Lower lobe of right lung (tissue), 2 donors: ENCODE results near the gene SGMS1. TPM values are rescaled to one million over a fixed set of nuclear protein-coding genes. Genes with fewer than 3 reads are reported as not detected.

Experiments used
- ATAC-seq, 2 donors: fragments of 200-7000 bp; cut with Tn5 transposase; one replicate each; pipeline ENCODE4 v1.9.1; 2020 to 2022; ENCODE audit warnings: mild to moderate bottlenecking in 2 of 2, moderate library complexity in 2 of 2
- DNase-seq: peaks from one replicate; pipeline ENCODE4 v3.0.0-alpha.2; 2020
- H3K27ac ChIP-seq: fragments of 200-600 bp; one replicate; pipeline ENCODE4 v1.8.0; 2022
- H3K27me3 ChIP-seq: fragments of 200-600 bp; one replicate; pipeline ENCODE4 v1.8.0; 2022; ENCODE audit warnings: low read depth
- H3K36me3 ChIP-seq: fragments of 200-600 bp; one replicate; pipeline ENCODE4 v1.8.0; 2022; ENCODE audit warnings: mild to moderate bottlenecking
- H3K4me1 ChIP-seq: fragments of 200-600 bp; one replicate; pipeline ENCODE4 v1.8.0; 2022
- H3K4me3 ChIP-seq: fragments of 200-600 bp; one replicate; pipeline ENCODE4 v1.8.0; 2022; ENCODE audit warnings: mild to moderate bottlenecking
- H3K9me3 ChIP-seq: fragments of 200-600 bp; one replicate; pipeline ENCODE4 v1.8.0; 2022
- CTCF ChIP-seq: fragments of 200-600 bp; IDR thresholded peaks from one replicate; pipeline ENCODE4 v1.8.0; 2022; ENCODE audit warnings: antibody characterized with exemption, mild to moderate bottlenecking
- intact Hi-C: fragments of 100-400 bp; cut with DNase I; formaldehyde crosslinking; loops from one replicate; pipeline ENCODE4 v1.11.0; 2022
- total RNA-seq: library from RNA; stranded (reverse); fragmentation: NEBNext Ultra II Directional; extraction: Animal tissue kit (Norgen Biotek cat#: 25700); gene quantifications from one replicate; pipeline ENCODE4 v1.2.1, GENCODE V29; 2021
- donor health status: DM: no; HTN: yes; CAD: no; lungs with severe emphysema.

Gene SGMS1
- total RNA-seq, 1 donor from 2014 or later, result 72.3 TPM

- H3K27ac ChIP-seq, result no peak overlapping the region
- TF ChIP-seq CTCF, result no peak
- ATAC-seq (no peak), DNase-seq (no peak)
- H3K27me3 ChIP-seq, result no peaks in the 10 kb centered on the region
- intact Hi-C loops, result no loop called here
- H3K9me3 ChIP-seq, result no peaks in the 10 kb centered on the region
- H3K36me3 ChIP-seq, result peaks cover 14% of the 10 kb centered on the region
- peaks cover 18% of the 10 kb centered on the region for H3K4me1 ChIP-seq
- no peak overlapping the region for H3K4me3 ChIP-seq
Observed at GRCh38 chr10:50345545-50345944, 278.2 kb downstream of the SGMS1 start.

- peaks cover 14% of the 10 kb centered on the region for H3K36me3 ChIP-seq
- TF ChIP-seq CTCF, result no peak
- H3K4me1 ChIP-seq, result peaks cover 22% of the 10 kb centered on the region
- no peak overlapping the region for H3K27ac ChIP-seq
- no peak overlapping the region for H3K4me3 ChIP-seq
- no peaks in the 10 kb centered on the region for H3K27me3 ChIP-seq
- ATAC-seq (no peak), DNase-seq (no peak)
- H3K9me3 ChIP-seq, result no peaks in the 10 kb centered on the region
- intact Hi-C loops, result no loop called here
Observed at GRCh38 chr10:50343702-50344331, 279.9 kb downstream of the SGMS1 start.

GRCh38 chr10:50341987-50342386, 281.8 kb downstream of the SGMS1 start:
- intact Hi-C loops, result no loop called here
- TF ChIP-seq CTCF, result no peak
- DNase-seq (no peak), ATAC-seq (no peak)
- no peaks in the 10 kb centered on the region for H3K9me3 ChIP-seq
- H3K4me1 ChIP-seq, result peaks cover 7% of the 10 kb centered on the region
- H3K36me3 ChIP-seq, result peaks cover 14% of the 10 kb centered on the region
- H3K4me3 ChIP-seq, result no peak overlapping the region
- no peak overlapping the region for H3K27ac ChIP-seq
- H3K27me3 ChIP-seq, result no peaks in the 10 kb centered on the region

- no peak for TF ChIP-seq CTCF
- Histone ChIP-seq H3K4me1 (peaks cover 3% of the 10 kb centered on the region), H3K27me3 (no peaks in the 10 kb centered on the region), H3K27ac (no peak overlapping the region), H3K4me3 (no peak overlapping the region), H3K36me3 (no peaks in the 10 kb centered on the region), H3K9me3 (no peaks in the 10 kb centered on the region)
- intact Hi-C loops, result no loop called here
- no peak for DNase-seq
- no peak for ATAC-seq
Observed at GRCh38 chr10:50336140-50336539, 287.6 kb downstream of the SGMS1 start.

GRCh38 chr10:50335397-50335796, 288.4 kb downstream of the SGMS1 start:
- Histone ChIP-seq H3K27ac (no peak overlapping the region), H3K4me1 (peaks cover 3% of the 10 kb centered on the region), H3K9me3 (no peaks in the 10 kb centered on the region), H3K36me3 (no peaks in the 10 kb centered on the region), H3K27me3 (no peaks in the 10 kb centered on the region), H3K4me3 (no peak overlapping the region)
- intact Hi-C loops, result no loop called here
- TF ChIP-seq CTCF, result no peak
- ATAC-seq (no peak), DNase-seq (no peak)
